Measurements from ENCODE around the gene CHD5.

CHD5 gene

DNA sequence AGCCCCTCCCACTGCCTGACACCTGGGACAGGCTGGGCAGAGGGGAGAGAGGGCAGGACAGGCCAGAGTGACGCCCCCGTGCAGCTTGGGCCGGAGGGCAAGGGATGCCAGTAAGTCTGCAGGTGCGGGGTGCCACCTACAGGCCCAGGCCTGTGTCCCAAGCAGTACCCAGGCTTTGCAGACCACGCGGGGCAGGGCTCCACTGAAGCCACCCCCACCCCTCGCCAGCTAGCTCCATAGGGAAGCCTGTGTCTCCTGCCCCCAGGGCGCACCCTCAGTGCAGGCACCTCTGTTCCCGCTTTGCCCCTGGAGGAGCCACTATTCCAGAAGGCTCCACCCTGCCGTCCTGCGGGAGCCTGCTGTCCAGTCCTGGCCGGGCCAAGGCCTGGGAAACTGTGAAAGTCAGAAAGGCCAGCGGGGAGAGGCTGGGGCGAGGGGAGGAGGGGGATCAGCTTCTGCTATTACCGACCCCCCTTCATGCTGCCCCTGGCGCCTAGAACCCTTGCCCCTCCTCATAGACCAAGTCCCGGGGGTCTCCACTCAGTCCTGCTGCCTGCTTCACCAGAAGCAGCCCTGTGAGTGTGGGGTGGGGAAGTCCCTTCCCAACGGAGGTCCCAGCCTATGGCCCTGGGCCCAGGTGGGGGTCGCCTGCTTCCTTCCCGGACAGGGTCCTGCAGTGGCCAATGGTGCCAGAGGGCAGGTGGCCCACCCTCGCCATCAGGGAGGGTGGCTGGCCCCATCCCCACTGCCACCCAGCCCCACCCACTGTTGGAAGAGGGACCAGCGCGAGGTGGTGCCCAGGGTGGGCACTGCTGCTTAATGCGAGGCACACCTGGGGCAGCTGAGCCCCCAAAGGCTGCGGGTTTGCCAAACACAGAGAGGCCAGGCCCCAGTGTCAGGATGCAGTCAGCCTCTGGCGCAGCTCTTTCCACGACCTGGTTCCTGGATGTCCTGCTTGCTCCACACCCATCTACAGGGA, 80.0 kb downstream of the CHD5 start:
- DNase-seq (ENCODE audit: low read depth, low spot score), result no peak

- DNase-seq (ENCODE audit: low read depth, low spot score), result no peak
Observed at GRCh38 chr1:6099297-6099696, 80.8 kb downstream of the CHD5 start.

DNA sequence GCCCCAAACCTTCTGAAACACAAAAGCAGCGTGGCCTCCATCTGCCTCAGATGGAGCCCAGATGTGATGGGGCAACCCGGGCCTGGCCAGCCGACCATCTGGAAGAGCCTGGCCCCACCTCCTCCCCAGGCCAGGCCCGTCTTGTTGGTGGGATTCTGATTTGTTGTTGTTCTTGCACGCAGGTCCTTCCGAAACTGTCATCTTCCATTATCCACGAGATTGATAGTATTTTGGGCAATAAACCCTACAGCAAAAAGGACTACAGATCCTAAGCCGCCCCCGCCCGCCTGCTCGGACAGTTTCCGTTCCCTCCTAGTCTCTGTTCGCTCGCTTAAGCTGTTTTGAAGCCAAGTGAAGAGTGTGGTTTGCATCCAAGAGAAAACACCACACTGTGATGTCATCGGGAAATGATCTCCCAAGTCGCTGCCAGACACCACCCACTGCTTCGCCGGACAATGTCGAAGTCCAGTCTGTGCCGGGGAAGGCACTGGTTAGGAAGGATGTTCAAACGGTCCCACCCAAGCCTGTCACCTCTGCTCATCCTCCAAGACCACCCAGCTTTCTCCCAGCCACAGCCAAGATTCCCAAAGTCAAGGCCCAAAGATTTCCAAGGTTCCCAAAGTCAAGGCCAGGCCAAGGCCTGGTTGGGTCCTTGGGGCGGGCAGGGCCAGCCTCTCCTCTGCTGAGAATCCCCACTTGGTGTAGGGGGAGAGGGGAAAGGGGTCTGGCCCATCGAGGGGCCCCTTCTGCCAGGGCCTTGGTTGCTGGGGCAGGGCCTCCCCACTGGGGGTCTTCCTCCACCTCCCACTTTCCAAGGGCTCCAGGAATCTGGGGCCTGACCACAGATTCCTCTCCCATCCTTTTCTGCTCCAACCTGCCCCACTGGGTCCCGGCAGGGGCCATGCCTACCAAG, 81.6 kb downstream of the CHD5 start:
- DNase-seq (ENCODE audit: low read depth, low spot score), result no peak

DNA sequence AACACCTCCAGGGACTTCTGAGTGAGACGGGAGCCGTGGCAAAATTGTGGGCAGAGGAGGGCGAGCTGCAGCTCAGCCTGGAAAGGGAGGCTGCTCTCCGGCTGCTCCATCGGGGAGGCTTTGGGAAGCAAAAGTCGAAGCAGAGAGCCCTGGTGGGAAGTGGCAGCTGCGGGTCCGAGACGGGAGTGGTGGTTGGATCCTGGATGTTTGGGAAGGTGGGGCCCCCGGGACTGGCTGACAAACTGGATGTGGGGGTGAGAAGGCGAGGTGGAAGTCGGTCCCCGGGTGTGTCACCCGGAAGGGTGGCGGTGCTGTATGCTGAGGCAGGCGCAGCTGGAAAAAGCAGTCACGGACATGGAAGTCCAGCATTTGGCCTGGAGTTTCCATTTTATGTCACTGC, 82.3 kb downstream of the CHD5 start:
- DNase-seq (ENCODE audit: low read depth, low spot score), result no peak

DNA sequence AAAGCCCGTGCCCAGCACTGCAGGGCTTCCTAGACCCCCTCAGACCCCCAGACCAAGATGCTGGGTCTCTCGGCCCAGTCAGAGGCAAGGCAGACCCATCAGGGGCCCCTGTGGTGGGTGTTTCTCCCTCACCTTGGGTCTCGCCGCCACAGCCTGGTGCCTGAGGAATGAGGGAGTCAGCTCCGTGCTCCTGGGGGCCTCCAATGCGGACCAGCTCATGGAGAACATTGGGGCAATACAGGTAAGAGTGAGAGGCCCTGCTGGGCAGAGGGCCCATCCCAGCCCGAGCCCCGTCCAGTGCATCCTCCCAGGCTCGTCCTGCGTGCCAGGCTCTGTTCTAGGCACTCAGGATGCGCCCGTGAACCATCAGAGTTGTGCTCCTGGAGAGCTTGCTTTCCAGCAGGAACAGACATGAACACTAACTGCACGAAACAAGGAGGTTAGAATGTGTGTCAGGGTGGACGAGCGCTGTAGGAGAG, 83.0 kb downstream of the CHD5 start:
- DNase-seq (ENCODE audit: low read depth, low spot score), result no peak

GRCh38 chr1:6096243-6097116, 83.6 kb downstream of the CHD5 start:
- no peak for DNase-seq (ENCODE audit: low read depth, low spot score)

- DNase-seq (ENCODE audit: low read depth, low spot score), result no peak
Observed at GRCh38 chr1:6095511-6096242, 84.4 kb downstream of the CHD5 start.

GRCh38 chr1:6094801-6095505, 85.2 kb downstream of the CHD5 start:
- DNase-seq (ENCODE audit: low read depth, low spot score), result no peak

DNA sequence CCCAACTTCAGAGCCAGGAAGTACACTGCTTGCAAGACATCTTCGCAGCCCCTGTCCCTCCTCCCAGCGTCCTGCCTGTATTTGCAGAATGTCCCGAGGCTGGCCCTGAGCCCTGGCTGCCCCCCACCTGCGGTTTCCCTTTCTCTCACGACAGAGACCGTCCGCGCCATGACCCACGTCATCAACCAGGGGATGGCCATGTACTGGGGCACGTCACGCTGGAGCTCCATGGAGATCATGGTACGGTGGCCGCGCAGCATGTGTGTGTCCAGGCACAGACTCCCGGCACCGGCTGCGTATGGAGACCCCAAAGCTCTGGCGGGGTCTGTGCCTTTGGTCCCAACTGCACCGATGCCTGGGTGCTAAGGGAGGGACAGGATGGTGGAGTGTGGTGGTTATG, 85.9 kb downstream of the CHD5 start:
- DNase-seq (ENCODE audit: low read depth, low spot score), result no peak

DNA sequence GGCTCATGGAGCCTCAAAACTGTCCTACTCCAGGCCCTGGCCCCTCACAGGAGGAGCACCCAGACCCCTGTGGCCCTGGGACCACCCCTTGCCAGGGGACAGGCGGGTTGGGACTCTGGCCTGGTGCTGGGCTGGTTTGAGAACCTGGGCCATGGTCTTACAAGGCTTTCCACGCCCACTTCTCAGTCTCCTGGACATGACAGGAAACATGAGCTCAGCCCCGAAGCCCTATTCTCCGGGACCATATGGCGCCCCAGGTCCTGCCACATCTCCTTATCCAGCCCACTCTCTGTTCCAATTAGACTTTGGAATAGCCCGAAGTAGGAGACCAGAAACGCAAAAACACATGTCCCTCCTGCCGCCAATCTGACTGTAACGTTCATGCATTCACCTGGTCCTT, 86.5 kb downstream of the CHD5 start:
- DNase-seq (ENCODE audit: low read depth, low spot score), result no peak

- no peak for DNase-seq (ENCODE audit: low read depth, low spot score)
Observed at GRCh38 chr1:6093071-6093470, 87.0 kb downstream of the CHD5 start.

GRCh38 chr1:6092211-6092610, 87.9 kb downstream of the CHD5 start:
- DNase-seq (ENCODE audit: low read depth, low spot score), result no peak

- DNase-seq (ENCODE audit: low read depth, low spot score), result no peak
Observed at GRCh38 chr1:6091823-6092109, 88.4 kb downstream of the CHD5 start.

DNA sequence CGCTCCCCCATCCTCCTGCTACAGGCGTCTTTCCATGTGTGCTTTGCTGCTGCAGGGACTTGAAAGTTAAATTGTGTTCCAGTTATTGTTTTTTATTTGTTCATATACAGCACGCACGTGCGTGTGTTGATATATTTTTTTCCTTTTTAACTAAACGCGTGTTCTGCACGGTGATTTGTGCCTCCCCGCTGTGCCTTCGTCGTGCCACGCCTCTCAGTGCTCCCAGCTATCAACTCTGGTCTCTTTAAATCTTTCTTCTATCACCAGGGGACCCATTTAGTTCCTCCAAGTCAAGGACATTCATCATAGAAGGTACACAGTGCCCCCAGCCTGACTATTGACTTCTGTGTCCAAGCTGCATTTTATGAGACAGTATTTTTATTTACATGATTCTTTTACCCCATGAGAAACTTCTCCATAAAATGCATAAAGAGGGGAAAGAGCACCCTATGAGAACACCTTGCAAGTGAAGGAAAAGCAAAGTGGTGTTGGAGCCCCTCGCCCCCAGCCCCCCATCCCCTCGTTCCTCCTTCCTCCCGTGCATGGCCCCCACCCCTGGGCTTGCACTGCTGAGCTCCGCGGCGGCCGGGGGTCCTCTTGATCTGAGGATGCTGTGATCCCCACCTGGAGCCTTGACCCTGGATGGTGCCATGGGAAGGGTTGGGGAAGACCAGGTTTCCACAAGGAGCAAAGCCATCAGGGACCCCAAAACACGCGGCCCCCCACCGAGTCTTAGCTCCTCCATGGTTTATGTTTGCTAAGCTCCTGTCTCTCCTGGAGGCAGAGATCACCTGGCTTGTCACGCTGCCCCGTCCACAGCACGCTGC, 88.9 kb downstream of the CHD5 start:
- DNase-seq (ENCODE audit: low read depth, low spot score), result no peak

DNA sequence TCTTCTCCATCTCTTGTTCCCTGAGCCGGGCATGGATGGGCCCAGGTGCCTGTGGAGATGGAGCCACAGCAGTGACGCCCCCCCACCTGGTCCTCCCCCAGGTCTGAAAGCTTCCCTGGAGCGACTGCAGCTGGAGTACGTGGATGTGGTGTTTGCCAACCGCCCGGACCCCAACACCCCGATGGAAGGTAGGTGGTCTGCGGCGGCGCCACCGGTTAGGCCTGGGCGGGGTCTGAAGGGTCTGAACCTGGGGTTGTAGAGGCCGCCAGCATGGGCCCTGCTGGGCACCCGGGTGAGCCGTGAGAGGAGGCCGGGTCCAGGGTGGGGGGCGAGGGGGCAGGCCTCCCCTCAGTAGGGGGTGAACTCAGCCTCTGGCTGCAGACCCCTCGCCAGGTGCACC, 89.8 kb downstream of the CHD5 start:
- DNase-seq (ENCODE audit: low read depth, low spot score), result no peak

GRCh38 chr1:6088956-6089355, 91.2 kb downstream of the CHD5 start:
- no peak for DNase-seq (ENCODE audit: low read depth, low spot score)

GRCh38 chr1:6087958-6088357, 92.2 kb downstream of the CHD5 start:
- no peak for DNase-seq (ENCODE audit: low read depth, low spot score)

GRCh38 chr1:6087377-6087772, 92.7 kb downstream of the CHD5 start:
- no peak for DNase-seq (ENCODE audit: low read depth, low spot score)

DNA sequence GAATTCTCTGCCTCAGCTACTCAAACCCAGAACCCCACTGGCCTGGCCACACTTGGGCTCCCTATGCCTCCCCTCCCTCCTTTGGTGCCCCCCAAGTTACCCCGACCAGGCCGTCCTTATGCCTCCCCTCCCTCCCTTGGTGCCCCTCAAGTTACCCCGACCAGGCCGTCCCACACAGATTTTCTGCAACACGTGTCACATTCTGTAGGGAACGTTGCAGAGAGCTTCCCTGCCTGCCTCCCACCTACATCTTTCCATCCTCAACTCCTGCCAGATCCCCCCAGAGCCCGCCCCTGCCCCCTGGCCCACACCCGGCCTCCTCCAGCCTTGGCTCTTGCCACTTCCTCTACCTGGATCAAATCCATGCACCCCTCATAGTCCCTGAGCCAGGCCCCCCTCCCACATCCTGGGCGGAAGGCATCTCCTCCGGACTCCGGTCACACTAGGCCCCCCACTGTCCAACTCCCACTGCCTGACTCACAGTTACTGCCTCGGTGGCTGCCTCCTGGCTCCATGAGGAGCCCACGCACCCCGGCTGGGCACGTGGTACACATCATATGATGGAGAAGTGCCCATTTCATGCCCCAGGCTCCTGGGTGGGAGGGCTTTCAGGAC, 93.3 kb downstream of the CHD5 start:
- no peak for DNase-seq (ENCODE audit: low read depth, low spot score)

Measured in activated CD4-positive, CD25-positive, alpha-beta regulatory T cell treated with anti-CD3 and anti-CD28 coated beads, Interleukin-2, amount 50 U/mL, for 16 hours (primary cell).